GM21717 (cell line): Measurements from ENCODE around the gene NUP62.
"Not testable (repeated sequence)": the region's sequence is repeated elsewhere in the genome, so short reads cannot be mapped to it uniquely, and the experiment has no call there.

Experiments used
- ATAC-seq: cut with Tn5 transposase; IDR thresholded peaks from one replicate; pipeline ENCODE4 v1.9.1; 2021; ENCODE audit warnings: mild to moderate bottlenecking, moderate library complexity; ENCODE audit not compliant: unreplicated experiment

The NUP62 gene

GRCh38 chr19:49927526-49928264 is 1.6 kb downstream of the NUP62 start:
- no peak for ATAC-seq

GRCh38 chr19:49926515-49926914 is 2.8 kb downstream of the NUP62 start:
- no peak for ATAC-seq

- no peak for ATAC-seq
These were observed 3.8 kb downstream of the NUP62 start for GRCh38 chr19:49925486-49925885.

GRCh38 chr19:49924881-49925210 is 4.5 kb downstream of the NUP62 start:
- ATAC-seq, result not testable (repeated sequence)

GRCh38 chr19:49924004-49924880 is 5.1 kb downstream of the NUP62 start:
- no peak for ATAC-seq

GRCh38 chr19:49923055-49924003 is 6.0 kb downstream of the NUP62 start:
- ATAC-seq, result no peak

- no peak for ATAC-seq
These were observed 7.2 kb downstream of the NUP62 start for GRCh38 chr19:49921871-49922795.

- no peak for ATAC-seq
These were observed 8.5 kb downstream of the NUP62 start for GRCh38 chr19:49920624-49921363.

- ATAC-seq, result no peak
These were observed 11.2 kb downstream of the NUP62 start for GRCh38 chr19:49918089-49918488.

- no peak for ATAC-seq
These were observed 12.2 kb downstream of the NUP62 start for GRCh38 chr19:49916839-49917733.

- ATAC-seq, result no peak
These were observed 14.0 kb downstream of the NUP62 start for GRCh38 chr19:49915271-49915670.

GRCh38 chr19:49913720-49914119 is 15.6 kb downstream of the NUP62 start:
- ATAC-seq, result no peak

GRCh38 chr19:49912965-49913685 is 16.2 kb downstream of the NUP62 start:
- ATAC-seq, result no peak

GRCh38 chr19:49911381-49912145 is 17.7 kb downstream of the NUP62 start:
- no peak for ATAC-seq

GRCh38 chr19:49910179-49910578 is 19.1 kb downstream of the NUP62 start:
- no peak for ATAC-seq

- ATAC-seq, result no peak
These were observed 20.6 kb downstream of the NUP62 start for GRCh38 chr19:49908480-49909420.
